Activated CD8-positive, alpha-beta T cell treated with anti-CD3 and anti-CD28 coated beads for 36 hours (primary cell): ENCODE data around the gene LCP2. TPM values are rescaled to one million over a fixed set of nuclear protein-coding genes. Genes with fewer than 3 reads are reported as not detected.

Experiments used
- ATAC-seq: fragments of 200-7000 bp; cut with Tn5 transposase; one replicate; pipeline ENCODE4 v1.10.0; 2021; ENCODE audit warnings: mild to moderate bottlenecking, moderate library complexity
- CTCF ChIA-PET: fragments of 350-600 bp; sonication (Branson Sonifier 250); formaldehyde crosslinking; loops from one replicate; lab custom pipeline; 2021; ENCODE audit warnings: antibody characterized with exemption; lab: Charles Lee
- POLR2A ChIA-PET: fragments of 350-600 bp; sonication (Branson Sonifier 250); formaldehyde crosslinking; loops from one replicate; lab custom pipeline; 2021; ENCODE audit warnings: antibody characterized with exemption; lab: Charles Lee
- DNase-seq: peaks from one replicate; pipeline ENCODE4 v3.0.0-alpha.2; 2020
- H3K27ac Mint-ChIP-seq: one replicate; pipeline ENCODE4 v1.8.0; 2021; ENCODE audit warnings: mild to moderate bottlenecking, mixed read lengths
- H3K27me3 Mint-ChIP-seq: one replicate; pipeline ENCODE4 v1.8.0; 2021; ENCODE audit warnings: mixed read lengths
- H3K36me3 Mint-ChIP-seq: one replicate; pipeline ENCODE4 v1.8.0; 2021; ENCODE audit warnings: low read depth, mixed read lengths
- H3K4me1 Mint-ChIP-seq: one replicate; pipeline ENCODE4 v1.8.0; 2021; ENCODE audit warnings: low read depth, mixed read lengths
- H3K4me3 Mint-ChIP-seq: one replicate; pipeline ENCODE4 v1.8.0; 2021; ENCODE audit warnings: mild to moderate bottlenecking, moderate library complexity, mixed read lengths
- H3K9me3 Mint-ChIP-seq: one replicate; pipeline ENCODE4 v1.8.0; 2021; ENCODE audit warnings: mixed read lengths
- intact Hi-C: fragments of 100-400 bp; cut with micrococcal nuclease; formaldehyde crosslinking; loops from one replicate; pipeline ENCODE4 v1.10.0; 2022
- total RNA-seq, 2 experiments: library from RNA; stranded (reverse); gene quantifications; one replicate each; pipeline ENCODE4 v1.2.3, GENCODE V29; 2021
- TF ChIP-seq, protein P1 (sequence below): fragments of 200-600 bp; IDR thresholded peaks from one replicate; pipeline ENCODE4 v1.8.0; 2022; ENCODE audit warnings: antibody characterized with exemption, mild to moderate bottlenecking

LCP2 gene
- total RNA-seq, 2 experiments from 2014 or later: 243 to 259 TPM

DNA sequence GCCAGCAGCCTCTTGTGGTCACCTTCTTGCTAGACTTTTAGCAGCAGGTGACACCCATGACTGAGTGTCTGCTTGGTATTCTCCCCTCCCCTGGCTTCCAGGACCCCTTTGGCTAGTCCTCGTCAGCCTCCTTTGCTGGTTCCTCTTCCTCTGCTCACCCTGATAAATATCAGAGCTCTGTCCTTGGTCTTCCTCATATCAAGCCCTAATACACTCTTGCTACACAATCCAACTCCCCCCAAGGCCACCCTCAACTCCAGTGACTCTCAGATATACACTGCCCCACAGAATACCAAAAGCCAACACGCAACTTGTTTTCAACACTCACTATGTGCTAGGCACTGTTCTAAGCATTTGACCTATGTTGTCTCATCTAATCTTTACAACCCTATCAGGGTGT, 30.3 kb upstream of the LCP2 start:
- Mint-ChIP-seq H3K36me3 (no peaks in the 10 kb centered on the region), H3K4me1 (peaks cover 2% of the 10 kb centered on the region), H3K9me3 (no peaks in the 10 kb centered on the region), H3K27ac (no peak overlapping the region), H3K4me3 (no peak overlapping the region), H3K27me3 (no peaks in the 10 kb centered on the region)
- POLR2A ChIA-PET: interaction anchor here (0.9 to 2.8 kb wide), 6 partner anchors 10 to 62 kb away, joined by 3 to 13 read pairs (median 4); partner anchors contain the start of gene LCP2
- intact Hi-C loops: no loop called here
- no peak for DNase-seq
- CTCF ChIA-PET: interaction anchor here (0.9 to 2.7 kb wide), 9 partner anchors 14 to 61 kb away, joined by 3 to 15 read pairs (median 5); partner anchors contain the start of gene LCP2
- no peak for ATAC-seq
- TF ChIP-seq, protein P1, sequence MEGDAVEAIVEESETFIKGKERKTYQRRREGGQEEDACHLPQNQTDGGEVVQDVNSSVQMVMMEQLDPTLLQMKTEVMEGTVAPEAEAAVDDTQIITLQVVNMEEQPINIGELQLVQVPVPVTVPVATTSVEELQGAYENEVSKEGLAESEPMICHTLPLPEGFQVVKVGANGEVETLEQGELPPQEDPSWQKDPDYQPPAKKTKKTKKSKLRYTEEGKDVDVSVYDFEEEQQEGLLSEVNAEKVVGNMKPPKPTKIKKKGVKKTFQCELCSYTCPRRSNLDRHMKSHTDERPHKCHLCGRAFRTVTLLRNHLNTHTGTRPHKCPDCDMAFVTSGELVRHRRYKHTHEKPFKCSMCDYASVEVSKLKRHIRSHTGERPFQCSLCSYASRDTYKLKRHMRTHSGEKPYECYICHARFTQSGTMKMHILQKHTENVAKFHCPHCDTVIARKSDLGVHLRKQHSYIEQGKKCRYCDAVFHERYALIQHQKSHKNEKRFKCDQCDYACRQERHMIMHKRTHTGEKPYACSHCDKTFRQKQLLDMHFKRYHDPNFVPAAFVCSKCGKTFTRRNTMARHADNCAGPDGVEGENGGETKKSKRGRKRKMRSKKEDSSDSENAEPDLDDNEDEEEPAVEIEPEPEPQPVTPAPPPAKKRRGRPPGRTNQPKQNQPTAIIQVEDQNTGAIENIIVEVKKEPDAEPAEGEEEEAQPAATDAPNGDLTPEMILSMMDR: no peak

DNA sequence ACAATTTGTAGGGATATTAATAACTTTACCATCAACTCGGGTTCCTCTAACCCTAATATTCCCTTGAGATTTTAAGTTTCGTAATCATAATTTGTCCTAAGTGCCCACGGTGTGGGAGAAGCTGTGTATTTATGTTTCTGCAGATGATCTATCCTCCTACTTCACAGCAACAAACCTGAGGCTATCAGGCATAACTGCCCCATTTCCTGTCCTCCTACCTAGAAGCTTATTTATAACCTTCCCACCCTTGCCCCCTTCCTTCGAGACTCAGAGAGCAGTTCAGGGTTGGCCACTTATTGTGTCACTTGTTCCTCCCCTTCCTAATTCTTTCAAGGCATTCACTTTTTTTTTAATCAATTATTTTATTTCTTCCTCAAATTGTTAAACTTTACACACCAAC, 29.6 kb upstream of the LCP2 start:
- CTCF ChIA-PET: interaction anchor here (0.7 to 2.7 kb wide), 10 partner anchors 9 to 455 kb away, joined by 3 to 15 read pairs (median 4); partner anchors contain the start of gene LCP2
- ATAC-seq: no peak
- H3K9me3 Mint-ChIP-seq: no peaks in the 10 kb centered on the region

DNA sequence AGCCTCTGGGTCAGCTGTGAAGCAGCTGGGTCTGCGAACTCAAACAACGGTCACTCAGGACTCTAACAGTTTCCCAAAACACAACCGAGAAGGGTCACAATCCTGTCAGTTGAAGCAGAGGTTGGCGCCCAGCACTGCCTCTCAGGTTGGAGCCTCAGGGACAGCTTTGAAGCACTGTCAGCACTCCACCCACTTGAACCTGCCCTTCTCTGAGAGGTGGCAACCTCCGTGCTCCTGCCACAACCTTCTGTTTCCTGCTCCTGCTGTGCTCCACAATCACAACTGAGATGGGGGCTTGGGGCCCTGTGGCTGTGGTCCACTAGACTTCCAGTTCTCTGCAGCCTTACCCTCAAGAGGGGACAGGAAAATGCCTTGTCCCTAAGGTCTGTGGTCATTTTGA, 21.7 kb upstream of the LCP2 start:
- Mint-ChIP-seq H3K4me1 (peaks cover 29% of the 10 kb centered on the region), H3K36me3 (no peaks in the 10 kb centered on the region), H3K4me3 (no peak overlapping the region), H3K27me3 (no peaks in the 10 kb centered on the region), H3K27ac (peak overlapping the region; percentile 68), H3K9me3 (no peaks in the 10 kb centered on the region)
- peak; percentile 44 for DNase-seq
- TF ChIP-seq, protein P1: no peak
- POLR2A ChIA-PET: interaction anchor here (0.8 to 10.5 kb wide), 9 partner anchors 13 to 467 kb away, joined by 3 to 86 read pairs (median 3); partner anchors contain the start of gene LCP2
- CTCF ChIA-PET: interaction anchor here (0.7 to 3.2 kb wide), 6 partner anchors 12 to 58 kb away, joined by 3 to 13 read pairs (median 6); no protein-coding TSS in a partner anchor
- ATAC-seq: peak; percentile 77
- intact Hi-C loops: no loop called here

More for the DNA sequence above, 29.6 kb upstream of the LCP2 start:
- TF ChIP-seq, protein P1: no peak
- Mint-ChIP-seq H3K27ac (no peak overlapping the region), H3K27me3 (no peaks in the 10 kb centered on the region), H3K36me3 (no peaks in the 10 kb centered on the region), H3K4me1 (peaks cover 2% of the 10 kb centered on the region), H3K4me3 (no peak overlapping the region)
- POLR2A ChIA-PET: interaction anchor here (0.9 to 2.8 kb wide), 7 partner anchors 9 to 61 kb away, joined by 3 to 13 read pairs (median 4); partner anchors contain the start of gene LCP2
- no peak for DNase-seq
- intact Hi-C loops: no loop called here

DNA sequence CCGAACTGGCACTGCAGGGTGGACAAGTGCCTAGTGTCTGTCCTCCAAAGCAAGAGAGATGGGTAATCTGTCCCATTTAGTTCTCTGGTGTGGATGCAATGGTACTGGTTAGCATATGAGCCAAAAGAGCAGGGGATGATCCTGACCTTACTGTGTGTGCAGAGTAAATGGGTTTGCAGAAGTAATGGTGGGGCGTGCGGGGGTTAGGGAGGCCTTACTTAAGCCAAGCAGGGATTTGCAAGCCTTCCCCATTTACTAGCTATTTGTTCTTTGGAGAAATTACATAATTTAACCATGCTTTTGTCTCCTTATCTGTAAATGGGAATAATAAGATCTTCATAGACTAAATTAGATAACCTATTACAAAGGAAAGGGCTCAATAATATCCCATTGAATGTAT, 19.9 kb upstream of the LCP2 start:
- H3K27ac Mint-ChIP-seq: no peak overlapping the region
- peaks cover 46% of the 10 kb centered on the region for H3K4me1 Mint-ChIP-seq
- H3K4me3 Mint-ChIP-seq: no peak overlapping the region
- DNase-seq (no peak), ATAC-seq (no peak)
- TF ChIP-seq, protein P1: no peak
- no peaks in the 10 kb centered on the region for H3K9me3 Mint-ChIP-seq
- intact Hi-C loops: no loop called here
- CTCF ChIA-PET: interaction anchor here (0.8 to 3.2 kb wide), 4 partner anchors 9 to 17 kb away, joined by 3 to 10 read pairs (median 4); no protein-coding TSS in a partner anchor
- H3K36me3 Mint-ChIP-seq: no peaks in the 10 kb centered on the region
- H3K27me3 Mint-ChIP-seq: no peaks in the 10 kb centered on the region
- POLR2A ChIA-PET: interaction anchor here (1.0 to 10.5 kb wide), 5 partner anchors 15 to 51 kb away, joined by 4 to 86 read pairs (median 4); no protein-coding TSS in a partner anchor

DNA sequence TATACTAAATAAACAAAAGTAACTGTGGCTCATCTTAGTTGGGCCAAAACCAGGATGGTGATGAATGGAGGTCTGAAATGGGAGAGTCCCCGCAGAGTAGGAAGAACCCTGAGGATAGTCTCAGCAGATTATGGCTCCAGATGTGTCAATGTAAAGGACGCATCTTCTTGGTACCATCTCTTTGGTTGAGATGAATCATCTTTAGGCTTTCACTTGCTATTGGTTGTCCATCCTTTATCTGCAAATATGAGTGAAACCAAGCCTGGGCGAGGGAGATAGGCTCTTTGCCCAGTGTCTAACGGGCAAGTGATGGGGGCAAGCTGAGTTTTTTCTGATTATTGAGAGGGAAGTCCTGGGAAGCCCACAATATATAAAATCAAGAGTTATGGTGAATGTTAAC, 19.4 kb upstream of the LCP2 start:
- intact Hi-C loops: no loop called here
- DNase-seq (no peak), ATAC-seq (no peak)
- CTCF ChIA-PET: interaction anchor here (1.1 to 1.2 kb wide), 2 partner anchors 10 to 14 kb away, joined by 3 to 5 read pairs; no protein-coding TSS in a partner anchor
- Mint-ChIP-seq H3K27ac (no peak overlapping the region), H3K36me3 (no peaks in the 10 kb centered on the region), H3K4me3 (no peak overlapping the region), H3K27me3 (no peaks in the 10 kb centered on the region), H3K4me1 (peaks cover 52% of the 10 kb centered on the region), H3K9me3 (no peaks in the 10 kb centered on the region)
- POLR2A ChIA-PET: interaction anchor here (1.0 to 10.5 kb wide), 4 partner anchors 15 to 50 kb away, joined by 4 to 86 read pairs (median 4); no protein-coding TSS in a partner anchor
- TF ChIP-seq, protein P1: no peak
